ENCODE data around the gene ERBB4.

- no peak for TF ChIP-seq POLR2A (IDR thresholded peaks at IDR 0.05)
- no peak for TF ChIP-seq POLR2AphosphoS5 (IDR thresholded peaks at IDR 0.05)
- TF ChIP-seq CTCF (IDR thresholded peaks at IDR 0.05) = no peak
- no peak for TF ChIP-seq EP300 (IDR thresholded peaks at IDR 0.05; ENCODE audit: low read depth)
These were observed 171.2 kb downstream of the ERBB4 start for GRCh38 chr2:212367431-212367830.

Data from transverse colon (tissue), 4 donors.